Endothelial cell of umbilical vein (primary cell): ENCODE data around the gene PCYT1B. TPM values are rescaled to one million over a fixed set of nuclear protein-coding genes. Genes with fewer than 3 reads are reported as not detected.

ENCODE experiments used
- BruUV-seq: library from RNA; stranded (reverse); fragments of 400-500 nt; replicated peaks from 2 replicates; lab custom pipeline; 2021; lab: Mats Ljungman, UMichigan
- CTCF ChIA-PET: fragments of 300-600, 350-600 bp; sonication (Branson Sonifier 250); formaldehyde crosslinking; loops from one replicate; lab custom pipeline; 2021; ENCODE audit warnings: antibody characterized with exemption, inconsistent platforms; lab: Charles Lee
- POLR2A ChIA-PET: fragments of 300-600, 350-600 bp; sonication (Branson Sonifier 250); formaldehyde crosslinking; loops from one replicate; lab custom pipeline; 2021; ENCODE audit warnings: antibody characterized with exemption, inconsistent platforms; lab: Charles Lee
- DNase-seq: peaks from one replicate; pipeline ENCODE4 v3.0.0-alpha.2; 2011; ENCODE audit warnings: low read depth, low spot score
- FAIRE-seq: peaks from 2 replicates; lab custom pipeline; 2011; peaks lifted over from hg19 to GRCh38; lab: Jason Lieb, UNC
- H2AFZ ChIP-seq: 2 replicates; pipeline ENCODE4 v1.6.0; 2012; ENCODE audit warnings: low read depth, low read length, control low read depth, inconsistent platforms
- H3K27ac ChIP-seq: 2 replicates; pipeline ENCODE4 v1.5.1; 2011; ENCODE audit warnings: low read depth, mild to moderate bottlenecking, control low read depth, low read length, moderate library complexity; ENCODE audit not compliant: insufficient read depth
- H3K27me3 ChIP-seq, 2 experiments: 2 replicates each; pipeline versions ENCODE4 v1.6.0 to v1.6.1; 2011; ENCODE audit warnings: low read length in 2 of 2, mixed read lengths in 1 of 2; ENCODE audit not compliant: control insufficient read depth in 2 of 2, insufficient read depth in 2 of 2
- H3K36me3 ChIP-seq, 2 experiments: 2 replicates in 1 of 2; 3 replicates in 1 of 2; pipeline ENCODE4 v1.5.1; 2011; ENCODE audit warnings: low read length in 2 of 2, mild to moderate bottlenecking in 1 of 2, moderate library complexity in 1 of 2; ENCODE audit not compliant: control insufficient read depth in 2 of 2, insufficient read depth in 2 of 2; ENCODE audit errors: extremely low read depth in 1 of 2
- H3K4me1 ChIP-seq: 3 replicates; pipeline ENCODE4 v1.5.1; 2011; ENCODE audit warnings: mild to moderate bottlenecking, low read length; ENCODE audit not compliant: control insufficient read depth, insufficient read depth; ENCODE audit errors: extremely low read depth
- H3K4me2 ChIP-seq: 2 replicates; pipeline ENCODE4 v1.6.1; 2011; ENCODE audit warnings: low read length, control low read depth, mixed read lengths; ENCODE audit not compliant: insufficient read depth
- H3K4me3 ChIP-seq, 3 experiments: fragments of 200-600 bp in 1 of 3; sonication (generic), shearing (Covaris generic) in 1 of 3; replicated peaks in 1 of 3; 2 replicates each; pipeline ENCODE4 v1.5.1; 2011 to 2016; ENCODE audit warnings: control low read depth in 3 of 3, low read length in 3 of 3, mild to moderate bottlenecking in 2 of 3, inconsistent platforms in 1 of 3, low read depth in 1 of 3, moderate library complexity in 1 of 3; ENCODE audit not compliant: insufficient read depth in 1 of 3
- H3K79me2 ChIP-seq: 2 replicates; pipeline ENCODE4 v1.6.0; 2012; ENCODE audit warnings: low read length, inconsistent platforms; ENCODE audit not compliant: control insufficient read depth, insufficient read depth
- H3K9ac ChIP-seq: replicated peaks from 2 replicates; pipeline ENCODE3; 2011; ENCODE audit warnings: low read length, control low read depth; ENCODE audit not compliant: insufficient read depth; ENCODE audit errors: extremely low read depth
- H3K9me1 ChIP-seq: replicated peaks from 3 replicates; pipeline ENCODE4 v1.6.0; 2011; ENCODE audit warnings: mild to moderate bottlenecking, low read length; ENCODE audit not compliant: control insufficient read depth, insufficient read depth; ENCODE audit errors: extremely low read depth
- H3K9me3 ChIP-seq: replicated peaks from 2 replicates; pipeline ENCODE4 v1.5.1; 2012; ENCODE audit warnings: low read length, inconsistent platforms; ENCODE audit not compliant: control insufficient read depth, insufficient read depth
- H4K20me1 ChIP-seq: replicated peaks from 2 replicates; pipeline ENCODE3; 2011; ENCODE audit warnings: mild to moderate bottlenecking, low read length; ENCODE audit not compliant: control insufficient read depth, insufficient read depth; ENCODE audit errors: extremely low read depth
- CTCF ChIP-seq, 2 donors: IDR thresholded peaks; 1 replicate in 1 of 2; 2 replicates in 1 of 2; pipeline ENCODE4 v1.5.1; 2011; ENCODE audit warnings: low read length in 2 of 2, mild to moderate bottlenecking in 2 of 2, moderate library complexity in 2 of 2, control low read depth in 1 of 2, inconsistent platforms in 1 of 2, low read depth in 1 of 2; ENCODE audit not compliant: insufficient read depth in 1 of 2; ENCODE audit errors: extremely low read depth in 1 of 2
- EZH2 ChIP-seq: IDR thresholded peaks from 2 replicates; pipeline ENCODE4 v1.6.1; 2012; ENCODE audit warnings: borderline replicate concordance, low read depth, mild to moderate bottlenecking, moderate library complexity, low read length, inconsistent platforms; ENCODE audit not compliant: severe bottlenecking
- FOS ChIP-seq: IDR thresholded peaks from 2 replicates; pipeline ENCODE4 v1.6.1; 2011; ENCODE audit warnings: mild to moderate bottlenecking, low read length, moderate library complexity, borderline replicate concordance; ENCODE audit not compliant: insufficient read depth
- GATA2 ChIP-seq: IDR thresholded peaks from 2 replicates; pipeline ENCODE4 v1.7.0; 2011; ENCODE audit warnings: low read depth, mild to moderate bottlenecking, moderate library complexity, mixed read lengths, low read length; ENCODE audit not compliant: insufficient read length, insufficient read depth
- JUN ChIP-seq: IDR thresholded peaks from 2 replicates; pipeline ENCODE4 v1.6.1; 2011; ENCODE audit warnings: borderline replicate concordance, low read depth; ENCODE audit not compliant: insufficient read length, insufficient read depth
- MAX ChIP-seq: IDR thresholded peaks from 2 replicates; pipeline ENCODE4 v1.6.1; 2011; ENCODE audit not compliant: insufficient read depth, insufficient read length
- MYC ChIP-seq: IDR thresholded peaks from one replicate; pipeline ENCODE4 v1.6.1; 2011; ENCODE audit warnings: mild to moderate bottlenecking, low read depth, low read length
- POLR2A ChIP-seq: IDR thresholded peaks from 2 replicates; pipeline ENCODE4 v1.6.1; 2012; ENCODE audit warnings: low read depth, mild to moderate bottlenecking, control low read depth, low read length
- POLR2AphosphoS5 ChIP-seq: IDR thresholded peaks from 2 replicates; pipeline ENCODE4 v1.6.1; 2012; ENCODE audit warnings: low read depth, mild to moderate bottlenecking, control low read depth, low read length, moderate library complexity; ENCODE audit not compliant: insufficient read depth
- dilution Hi-C: fragments of 300-500 bp; cut with MboI; formaldehyde crosslinking; loops from one replicate; pipeline ENCODE4 v1.15.0; 2019; ENCODE audit warnings: low sequenced_read_pairs; ENCODE audit not compliant: extremely low pct_ligation_motif_present
- intact Hi-C: fragments of 100-400 bp; cut with micrococcal nuclease; formaldehyde crosslinking; loops from one replicate; pipeline ENCODE4 v1.10.0; 2022
- polyA plus RNA-seq, 4 experiments: library from polyadenylated mRNA; depleted of rRNA in 3 of 4; stranded (reverse) in 3 of 4; unstranded in 1 of 4; fragments of >200 nt; gene quantifications; 2 replicates each; pipeline versions ENCODE4 v1.2.1 to v1.2.3, GENCODE V29; 2011 to 2012; ENCODE audit warnings: missing spikeins in 1 of 4
- total RNA-seq: library from RNA; stranded (reverse); gene quantifications from 2 replicates; pipeline ENCODE4 v1.2.3, GENCODE V29; 2021

The PCYT1B gene
- total and polyA plus RNA-seq, 2 donors (not counting 3 experiments of a cell fraction or from before 2014, with no cell fraction given), result 0.33 to 1.3 TPM

- POLR2A ChIA-PET, result no interaction called here
Measured at GRCh38 chrX:24658421-24658820, 11.3 kb upstream of the PCYT1B start.

More at GRCh38 chrX:24658421-24658820, 11.3 kb upstream of the PCYT1B start:
- Histone ChIP-seq H3K4me1 (no peaks in the 10 kb centered on the region), H3K27ac (no peak overlapping the region), H3K4me2 (no peak overlapping the region), H3K9me3 (no peaks in the 10 kb centered on the region), H3K9ac (no peak overlapping the region), H3K4me3 (no peak overlapping the region), H3K79me2 (no peaks in the 10 kb centered on the region), H3K36me3 (no peaks in the 10 kb centered on the region), H3K27me3 (no peaks in the 10 kb centered on the region), H4K20me1 (no peaks in the 10 kb centered on the region), H2AFZ (no peak overlapping the region), H3K9me1 (no peaks in the 10 kb centered on the region)
- DNase-seq (no peak), FAIRE-seq (no peak)
- BruUV-seq, result no TSS peak
- intact Hi-C loops (no loop called here), dilution Hi-C loops (no loop called here)
- TF ChIP-seq EZH2 (no peak), CTCF (IDR thresholded peaks at IDR 0.05; ENCODE audit: extremely low read depth in 1 of 2, insufficient read depth in 1 of 2, low read depth in 1 of 2, low read length in 2 of 2) (no peak), JUN (no peak), MAX (no peak), FOS (no peak), MYC (no peak), GATA2 (no peak), POLR2A (no peak), POLR2AphosphoS5 (no peak)
- CTCF ChIA-PET, result no interaction called here
